ENCODE results near the gene PSMG2.
"Not testable (repeated sequence)": the region's sequence is repeated elsewhere in the genome, so short reads cannot be mapped to it uniquely, and the experiment has no call there.

Gene PSMG2

DNA sequence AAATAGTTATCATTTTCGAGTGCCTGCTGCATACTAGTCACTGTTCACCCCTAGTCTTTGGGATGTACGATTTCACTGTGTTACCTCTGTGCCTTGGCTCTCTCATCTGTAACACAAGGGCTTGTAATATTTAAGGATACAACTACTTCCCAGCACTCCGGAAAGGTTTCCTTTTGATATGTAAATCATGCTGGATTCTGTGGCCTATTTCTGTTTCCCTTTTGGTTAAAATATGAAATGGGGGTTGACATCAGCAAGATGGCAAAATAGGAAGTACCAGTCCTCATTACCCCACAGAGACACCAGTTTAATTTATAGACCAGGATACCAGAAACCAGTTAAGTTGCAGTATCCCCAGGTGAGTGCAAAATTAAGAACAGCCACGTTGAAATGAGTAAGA lies 23.5 kb downstream of the PSMG2 start:
- DNase-seq: no peak

DNA sequence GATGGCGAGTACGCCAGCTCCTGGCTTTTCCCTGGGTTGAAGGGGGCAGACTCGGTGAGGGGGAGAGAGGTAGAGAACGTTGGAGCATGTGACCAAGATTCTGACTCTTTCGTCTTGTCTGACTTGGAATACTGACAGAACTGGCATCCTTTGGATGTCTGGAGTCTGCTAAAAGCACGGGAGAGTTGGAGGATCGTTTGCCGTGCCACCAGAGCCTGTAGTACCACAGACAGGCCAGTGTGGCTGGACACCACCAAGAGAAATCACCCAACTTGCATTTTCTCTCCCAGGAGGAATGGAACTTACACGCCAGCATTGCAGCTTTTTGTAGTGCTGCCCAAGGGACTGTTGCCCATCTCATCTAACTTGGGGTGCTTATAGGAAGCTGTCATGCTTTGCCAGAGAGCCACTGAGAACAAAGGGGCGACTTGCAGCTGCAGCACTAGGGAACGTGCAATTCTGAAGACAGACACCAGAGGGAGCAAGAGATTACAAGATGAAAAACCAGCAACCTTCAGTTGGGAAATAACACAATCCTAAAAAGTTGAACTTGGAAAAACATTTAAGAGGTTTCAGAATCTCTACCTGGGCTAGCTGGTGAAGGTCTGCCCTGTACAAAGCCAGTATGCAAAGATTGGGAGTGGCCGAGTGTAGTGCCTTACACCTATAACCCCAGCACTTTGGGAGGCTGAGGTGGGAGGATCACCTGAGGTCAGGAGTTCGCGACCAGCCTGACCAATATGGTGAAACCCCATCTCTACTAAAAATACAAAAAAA lies 24.1 kb downstream of the PSMG2 start:
- peak; percentile 5 for DNase-seq

GRCh38 chr18:12737243-12737902 lies 34.5 kb downstream of the PSMG2 start:
- no peak for DNase-seq

- DNase-seq: peak; percentile 81
Observed at GRCh38 chr18:12741351-12741750, 38.5 kb downstream of the PSMG2 start.

DNA sequence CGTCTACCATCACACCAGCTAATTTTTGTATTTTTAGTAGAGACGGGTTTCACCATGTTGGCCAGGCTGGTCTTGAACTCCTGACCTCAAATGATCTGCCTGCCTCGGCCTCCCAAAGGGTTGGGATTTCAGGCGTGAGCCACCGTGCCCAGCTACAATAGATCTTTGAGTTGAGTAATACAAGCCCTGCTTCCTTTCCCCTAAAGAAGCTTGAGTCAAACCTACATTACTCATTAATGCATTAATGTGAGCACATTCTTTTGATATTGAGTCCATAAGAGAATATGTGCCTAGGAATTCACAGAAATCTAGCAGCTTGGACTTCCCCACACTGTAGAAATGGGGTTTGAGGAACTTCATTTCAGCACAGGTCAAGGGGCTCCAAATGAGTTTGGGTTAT lies 39.6 kb downstream of the PSMG2 start:
- no peak for DNase-seq

DNA sequence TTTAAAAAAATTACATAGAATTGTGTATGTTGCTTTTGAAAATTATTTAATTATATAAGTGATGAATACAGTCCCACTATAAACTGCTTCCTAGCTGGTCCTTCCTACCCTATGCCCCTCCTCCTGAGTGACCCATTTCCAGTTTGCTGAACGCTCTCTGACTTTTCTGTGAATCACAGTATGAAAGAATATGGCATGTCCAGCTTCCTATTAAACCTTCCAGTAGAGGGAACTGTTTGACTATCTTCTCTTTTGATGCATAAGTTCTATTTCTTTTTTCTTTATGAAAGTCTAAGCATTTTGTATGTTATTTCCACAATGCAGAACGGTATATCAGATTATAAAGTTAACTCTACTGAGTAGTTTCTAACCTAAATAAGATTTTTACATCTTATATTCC lies 41.3 kb downstream of the PSMG2 start:
- no peak for DNase-seq

GRCh38 chr18:12745095-12745795 lies 42.4 kb downstream of the PSMG2 start:
- no peak for DNase-seq

- DNase-seq: no peak
Observed at GRCh38 chr18:12747530-12748315, 44.9 kb downstream of the PSMG2 start.

DNA sequence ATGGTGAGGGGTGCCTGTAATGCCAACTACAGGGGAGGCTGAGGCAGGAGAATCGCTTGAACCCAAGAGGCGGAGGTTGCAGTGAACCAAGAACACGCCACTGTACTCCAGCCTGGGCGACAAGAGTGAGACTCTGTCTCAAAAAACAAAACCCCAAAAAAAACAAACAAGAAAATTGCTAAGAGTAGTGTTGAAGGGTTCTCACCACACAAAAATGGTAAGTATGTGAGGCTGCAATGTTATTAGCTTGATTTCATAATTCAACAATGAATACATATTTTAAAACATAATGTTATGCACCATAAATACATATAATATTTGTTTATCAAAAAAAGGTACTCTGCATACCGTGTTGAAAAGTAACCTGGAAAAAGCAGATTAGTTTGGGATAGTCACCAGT lies 45.8 kb downstream of the PSMG2 start:
- DNase-seq: no peak

DNA sequence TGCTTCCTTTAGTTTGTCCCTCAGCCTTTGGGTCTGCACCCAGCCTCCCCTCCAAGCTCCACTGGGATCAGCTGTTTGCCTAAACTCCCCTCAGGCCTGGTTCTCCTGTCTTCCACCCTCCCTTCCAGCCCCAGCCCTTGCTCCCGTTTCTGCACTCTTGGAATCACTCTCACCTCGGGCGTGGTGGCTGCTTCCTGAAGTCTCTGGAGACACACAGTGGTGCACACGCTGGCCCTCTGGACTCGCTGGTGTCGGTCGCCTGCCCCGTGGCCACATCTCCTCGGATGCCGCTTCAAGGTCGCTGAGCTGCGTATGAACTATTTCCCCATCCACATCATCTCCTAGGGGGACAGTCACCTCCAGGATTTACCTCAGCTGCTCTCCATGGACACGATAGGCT lies 46.3 kb downstream of the PSMG2 start:
- DNase-seq: no peak

- no peak for DNase-seq
Observed at GRCh38 chr18:12750076-12750714, 47.4 kb downstream of the PSMG2 start.

- DNase-seq: no peak
Observed at GRCh38 chr18:12750715-12751502, 48.1 kb downstream of the PSMG2 start.

DNA sequence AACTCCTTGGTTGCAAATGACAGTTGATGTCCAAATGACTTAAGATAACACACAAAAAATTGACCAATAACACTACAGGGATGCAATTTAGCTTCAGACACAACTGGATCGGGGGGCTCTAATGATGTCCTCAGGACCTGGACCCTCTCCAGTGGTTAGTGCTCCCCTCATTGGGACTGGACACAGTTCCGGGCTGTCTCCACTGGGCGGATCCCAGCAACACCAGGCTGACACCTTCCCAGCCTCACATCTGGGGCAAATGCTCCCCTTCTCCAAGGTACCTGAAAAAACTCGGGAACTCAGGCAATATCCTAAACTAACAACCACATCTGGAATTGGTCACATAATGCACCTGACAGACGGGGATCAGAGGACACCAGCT lies 48.7 kb downstream of the PSMG2 start:
- no peak for DNase-seq

- DNase-seq: no peak
Observed at GRCh38 chr18:12751891-12752290, 49.0 kb downstream of the PSMG2 start.

GRCh38 chr18:12754511-12754910 lies 51.7 kb downstream of the PSMG2 start:
- no peak for DNase-seq

GRCh38 chr18:12755606-12756005 lies 52.8 kb downstream of the PSMG2 start:
- not testable (repeated sequence) for DNase-seq

GRCh38 chr18:12756619-12757239 lies 53.9 kb downstream of the PSMG2 start:
- not testable (repeated sequence) for DNase-seq

GRCh38 chr18:12758566-12758965 lies 55.7 kb downstream of the PSMG2 start:
- not testable (repeated sequence) for DNase-seq

GRCh38 chr18:12765126-12765525 lies 62.3 kb downstream of the PSMG2 start:
- no peak for DNase-seq

DNA sequence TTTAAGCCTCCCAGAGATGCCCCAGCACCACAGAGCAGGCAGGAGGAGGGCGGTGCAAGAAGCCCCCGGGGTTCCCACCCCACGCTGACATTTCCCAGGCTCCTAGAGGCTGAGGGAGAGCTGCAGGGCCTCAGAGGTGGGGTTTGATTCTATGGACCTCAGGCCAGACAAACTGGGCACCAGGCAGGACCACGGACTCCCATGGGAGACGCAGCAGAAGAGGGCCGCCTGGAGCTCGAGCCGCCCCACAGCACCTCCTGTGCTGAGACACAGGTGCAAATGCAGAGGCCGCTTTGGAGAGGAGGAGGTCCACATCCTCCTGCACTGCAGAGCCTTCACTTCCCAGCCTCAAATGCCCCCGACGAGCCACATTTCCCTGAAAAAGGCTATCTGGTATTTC lies 62.7 kb downstream of the PSMG2 start:
- DNase-seq: no peak

DNA sequence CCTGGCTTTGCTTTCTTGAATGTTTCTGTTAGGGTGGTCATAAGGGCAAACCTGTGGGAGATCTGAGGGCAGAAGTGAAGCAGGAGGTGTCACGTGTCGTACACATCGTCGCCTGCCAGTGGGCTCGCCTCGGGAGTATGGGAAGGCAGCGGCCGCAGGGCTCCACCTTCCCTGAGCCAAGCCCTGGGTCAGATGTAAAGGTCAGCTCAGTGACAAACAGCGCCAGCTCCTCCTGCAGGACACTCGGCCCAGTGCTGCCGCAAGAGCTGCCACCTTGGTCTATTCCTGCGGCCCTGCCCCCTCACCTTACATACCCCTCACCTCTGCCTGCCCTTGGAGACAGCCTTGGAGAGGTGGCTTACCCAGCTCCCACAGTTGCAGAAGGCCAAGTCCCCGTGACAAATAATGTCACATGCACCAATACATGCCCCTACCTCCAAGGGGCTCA lies 64.2 kb downstream of the PSMG2 start:
- DNase-seq: no peak
